AG04450 (cell line): Measurements from ENCODE around the gene SHANK2. TPM values are rescaled to one million over a fixed set of nuclear protein-coding genes. Genes with fewer than 3 reads are reported as not detected.

Source experiments
- CTCF ChIA-PET: fragments of 300-600, 350-600 bp; formaldehyde crosslinking; extraction: SDS; loops from one replicate; lab custom pipeline; 2022; ENCODE audit warnings: antibody characterized with exemption, inconsistent platforms; lab: Charles Lee
- POLR2A ChIA-PET: fragments of 350-600 bp; formaldehyde crosslinking; extraction: SDS; loops from one replicate; lab custom pipeline; 2021; ENCODE audit warnings: antibody characterized with exemption, inconsistent platforms; lab: Yijun Ruan, JAX
- DNase-seq: peaks from one replicate; pipeline ENCODE4 v3.0.0-alpha.2; 2011; ENCODE audit warnings: low read depth, low spot score
- H3K27ac ChIP-seq: one replicate; pipeline ENCODE4 v1.5.1; 2012; ENCODE audit warnings: low read depth, low read length, control low read depth
- H3K27me3 ChIP-seq: one replicate; pipeline ENCODE4 v1.6.0; 2012; ENCODE audit warnings: low read length; ENCODE audit not compliant: control insufficient read depth, insufficient read depth
- H3K4me3 ChIP-seq: 2 replicates; pipeline ENCODE4 v1.5.1; 2011; ENCODE audit warnings: mild to moderate bottlenecking, low read depth, low read length, control low read depth
- H3K9me3 ChIP-seq: 2 replicates; pipeline ENCODE4 v1.5.1; 2012; ENCODE audit warnings: low read length; ENCODE audit not compliant: control insufficient read depth, insufficient read depth
- CTCF ChIP-seq: IDR thresholded peaks from 2 replicates; pipeline ENCODE4 v1.5.1; 2011; ENCODE audit warnings: low read depth, low read length, control low read depth, inconsistent platforms
- polyA plus RNA-seq: library from polyadenylated mRNA; depleted of rRNA; stranded (reverse); fragments of >200 nt; gene quantifications from 2 replicates; pipeline ENCODE4 v1.2.3, GENCODE V29; 2011

The SHANK2 gene
- polyA plus RNA-seq, 1 experiment = 0.72 TPM

GRCh38 chr11:71253794-71254193, 1.4 kb upstream of the SHANK2 start:
- Histone ChIP-seq H3K9me3 (peaks cover 7% of the 10 kb centered on the region), H3K4me3 (no peak overlapping the region), H3K27me3 (peaks cover 28% of the 10 kb centered on the region), H3K27ac (no peak overlapping the region)
- ChIA-PET POLR2A (no interaction called here), CTCF (no interaction called here)
- DNase-seq = no peak
- TF ChIP-seq CTCF = no peak

GRCh38 chr11:71252770-71253730, 673 bp upstream of the SHANK2 start:
- Histone ChIP-seq H3K27me3 (peaks cover 35% of the 10 kb centered on the region), H3K9me3 (peaks cover 7% of the 10 kb centered on the region), H3K27ac (no peak overlapping the region), H3K4me3 (peak overlapping the region; percentile 52)
- ChIA-PET POLR2A (interaction anchor here (1.4 kb wide), 1 partner anchor 46 kb away, joined by 7 read pairs; no protein-coding TSS in a partner anchor), CTCF (no interaction called here)
- TF ChIP-seq CTCF = no peak
- DNase-seq = no peak

- peaks cover 5% of the 10 kb centered on the region for H3K9me3 ChIP-seq
- no peak for DNase-seq
- ChIA-PET POLR2A (interaction anchor here (1.4 kb wide), 1 partner anchor 47 kb away, joined by 7 read pairs; no protein-coding TSS in a partner anchor), CTCF (interaction anchor here (0.6 to 0.9 kb wide), 3 partner anchors 87 to 785 kb away, joined by 3 read pairs; no protein-coding TSS in a partner anchor)
- peaks cover 40% of the 10 kb centered on the region for H3K27me3 ChIP-seq
- H3K4me3 ChIP-seq = peak overlapping the region; percentile 52
- 0 out of 2 replicates have a peak, but pooled peaks have one; percentile 6 for TF ChIP-seq CTCF
- H3K27ac ChIP-seq = no peak overlapping the region
Measured at GRCh38 chr11:71251761-71252268, 562 bp downstream of the SHANK2 start.

GRCh38 chr11:71251151-71251721, 1.1 kb downstream of the SHANK2 start:
- TF ChIP-seq CTCF = no peak
- peak overlapping the region; percentile 27 for H3K4me3 ChIP-seq
- H3K9me3 ChIP-seq = peaks cover 4% of the 10 kb centered on the region
- ChIA-PET POLR2A (no interaction called here), CTCF (interaction anchor here (0.8 to 0.9 kb wide), 2 partner anchors 146 to 784 kb away, joined by 3 read pairs; no protein-coding TSS in a partner anchor)
- no peak overlapping the region for H3K27ac ChIP-seq
- DNase-seq = no peak
- peaks cover 40% of the 10 kb centered on the region for H3K27me3 ChIP-seq
